ENCODE measurements around the gene SYT3.

DNA sequence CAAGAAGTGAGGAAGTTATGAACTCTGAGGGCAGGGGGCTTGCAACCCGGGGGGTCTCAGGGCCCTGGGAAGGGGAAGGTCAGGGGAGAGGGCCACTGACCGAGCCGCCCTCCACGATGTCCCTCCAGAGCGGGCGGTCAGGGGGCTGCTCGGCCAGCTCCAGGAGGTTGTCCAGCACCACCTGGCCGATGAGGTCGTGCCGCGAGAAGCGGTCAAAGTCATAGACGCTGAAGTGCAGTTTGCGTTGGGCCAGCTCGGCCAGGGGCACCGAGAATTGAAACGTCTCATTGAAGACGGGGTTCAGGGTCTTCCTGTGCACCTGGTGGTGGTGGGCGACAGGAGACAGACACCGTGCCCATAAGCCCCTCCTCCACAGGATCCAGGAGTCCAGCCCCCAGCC lies 10.5 kb downstream of the SYT3 start:
- TF ChIP-seq, protein P1, sequence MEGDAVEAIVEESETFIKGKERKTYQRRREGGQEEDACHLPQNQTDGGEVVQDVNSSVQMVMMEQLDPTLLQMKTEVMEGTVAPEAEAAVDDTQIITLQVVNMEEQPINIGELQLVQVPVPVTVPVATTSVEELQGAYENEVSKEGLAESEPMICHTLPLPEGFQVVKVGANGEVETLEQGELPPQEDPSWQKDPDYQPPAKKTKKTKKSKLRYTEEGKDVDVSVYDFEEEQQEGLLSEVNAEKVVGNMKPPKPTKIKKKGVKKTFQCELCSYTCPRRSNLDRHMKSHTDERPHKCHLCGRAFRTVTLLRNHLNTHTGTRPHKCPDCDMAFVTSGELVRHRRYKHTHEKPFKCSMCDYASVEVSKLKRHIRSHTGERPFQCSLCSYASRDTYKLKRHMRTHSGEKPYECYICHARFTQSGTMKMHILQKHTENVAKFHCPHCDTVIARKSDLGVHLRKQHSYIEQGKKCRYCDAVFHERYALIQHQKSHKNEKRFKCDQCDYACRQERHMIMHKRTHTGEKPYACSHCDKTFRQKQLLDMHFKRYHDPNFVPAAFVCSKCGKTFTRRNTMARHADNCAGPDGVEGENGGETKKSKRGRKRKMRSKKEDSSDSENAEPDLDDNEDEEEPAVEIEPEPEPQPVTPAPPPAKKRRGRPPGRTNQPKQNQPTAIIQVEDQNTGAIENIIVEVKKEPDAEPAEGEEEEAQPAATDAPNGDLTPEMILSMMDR (conservative IDR thresholded peaks at IDR 0.05; ENCODE audit: low read depth in 2 of 2): no peak
- no peak for TF ChIP-seq EZH2 (IDR thresholded peaks at IDR 0.05; ENCODE audit: low read depth, unreplicated experiment)
- no peak for TF ChIP-seq POLR2AphosphoS5 (IDR thresholded peaks at IDR 0.05; ENCODE audit: low read depth)
- TF ChIP-seq EZH2phosphoT487 (IDR thresholded peaks at IDR 0.05; ENCODE audit: unreplicated experiment): no peak
- TF ChIP-seq STAT1 (IDR thresholded peaks at IDR 0.05; ENCODE audit: unreplicated experiment): no peak
- no peak for TF ChIP-seq NANOG (IDR thresholded peaks at IDR 0.05; ENCODE audit: borderline replicate concordance)
- TF ChIP-seq, protein P2, sequence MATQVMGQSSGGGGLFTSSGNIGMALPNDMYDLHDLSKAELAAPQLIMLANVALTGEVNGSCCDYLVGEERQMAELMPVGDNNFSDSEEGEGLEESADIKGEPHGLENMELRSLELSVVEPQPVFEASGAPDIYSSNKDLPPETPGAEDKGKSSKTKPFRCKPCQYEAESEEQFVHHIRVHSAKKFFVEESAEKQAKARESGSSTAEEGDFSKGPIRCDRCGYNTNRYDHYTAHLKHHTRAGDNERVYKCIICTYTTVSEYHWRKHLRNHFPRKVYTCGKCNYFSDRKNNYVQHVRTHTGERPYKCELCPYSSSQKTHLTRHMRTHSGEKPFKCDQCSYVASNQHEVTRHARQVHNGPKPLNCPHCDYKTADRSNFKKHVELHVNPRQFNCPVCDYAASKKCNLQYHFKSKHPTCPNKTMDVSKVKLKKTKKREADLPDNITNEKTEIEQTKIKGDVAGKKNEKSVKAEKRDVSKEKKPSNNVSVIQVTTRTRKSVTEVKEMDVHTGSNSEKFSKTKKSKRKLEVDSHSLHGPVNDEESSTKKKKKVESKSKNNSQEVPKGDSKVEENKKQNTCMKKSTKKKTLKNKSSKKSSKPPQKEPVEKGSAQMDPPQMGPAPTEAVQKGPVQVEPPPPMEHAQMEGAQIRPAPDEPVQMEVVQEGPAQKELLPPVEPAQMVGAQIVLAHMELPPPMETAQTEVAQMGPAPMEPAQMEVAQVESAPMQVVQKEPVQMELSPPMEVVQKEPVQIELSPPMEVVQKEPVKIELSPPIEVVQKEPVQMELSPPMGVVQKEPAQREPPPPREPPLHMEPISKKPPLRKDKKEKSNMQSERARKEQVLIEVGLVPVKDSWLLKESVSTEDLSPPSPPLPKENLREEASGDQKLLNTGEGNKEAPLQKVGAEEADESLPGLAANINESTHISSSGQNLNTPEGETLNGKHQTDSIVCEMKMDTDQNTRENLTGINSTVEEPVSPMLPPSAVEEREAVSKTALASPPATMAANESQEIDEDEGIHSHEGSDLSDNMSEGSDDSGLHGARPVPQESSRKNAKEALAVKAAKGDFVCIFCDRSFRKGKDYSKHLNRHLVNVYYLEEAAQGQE (IDR thresholded peaks at IDR 0.05; ENCODE audit: unreplicated experiment): no peak
- TF ChIP-seq CREB1 (CRISPR knock-in tag; IDR thresholded peaks at IDR 0.05; ENCODE audit: low read depth): no peak
- no peak for TF ChIP-seq JUNB (IDR thresholded peaks at IDR 0.05; ENCODE audit: unreplicated experiment)
- TF ChIP-seq ZNF331 (CRISPR knock-in tag; IDR thresholded peaks at IDR 0.05; ENCODE audit: low read depth): no peak
- TF ChIP-seq ZNF114 (CRISPR knock-in tag; IDR thresholded peaks at IDR 0.05): no peak
- TF ChIP-seq, protein P3, sequence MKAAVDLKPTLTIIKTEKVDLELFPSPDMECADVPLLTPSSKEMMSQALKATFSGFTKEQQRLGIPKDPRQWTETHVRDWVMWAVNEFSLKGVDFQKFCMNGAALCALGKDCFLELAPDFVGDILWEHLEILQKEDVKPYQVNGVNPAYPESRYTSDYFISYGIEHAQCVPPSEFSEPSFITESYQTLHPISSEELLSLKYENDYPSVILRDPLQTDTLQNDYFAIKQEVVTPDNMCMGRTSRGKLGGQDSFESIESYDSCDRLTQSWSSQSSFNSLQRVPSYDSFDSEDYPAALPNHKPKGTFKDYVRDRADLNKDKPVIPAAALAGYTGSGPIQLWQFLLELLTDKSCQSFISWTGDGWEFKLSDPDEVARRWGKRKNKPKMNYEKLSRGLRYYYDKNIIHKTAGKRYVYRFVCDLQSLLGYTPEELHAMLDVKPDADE (IDR thresholded peaks at IDR 0.05): no peak

Data from GM23338 (cell line).